ENCODE data around the gene PTPRN2. TPM values are rescaled to one million over a fixed set of nuclear protein-coding genes. Genes with fewer than 3 reads are reported as not detected.

Gene PTPRN2
- total and polyA plus RNA-seq, 7 donors: 0.47 to 0.82 (median 0.51) TPM

- WGBS, 3 donors: 87 to 89% (median 89%) methylated on average over 11 of the region's 11 CpGs
- Histone ChIP-seq H3K36me3 (ENCODE audit: insufficient read depth in 1 of 2, low read depth in 1 of 2) (no peaks in the 10 kb centered on the region), H3K27me3 (ENCODE audit: insufficient read depth in 3 of 3, low read length in 2 of 3) (peaks cover 0 to 5% (median 0%) of the 10 kb centered on the region in 3 donors), H3K9me3 (no peaks in the 10 kb centered on the region), H3K4me1 (no peaks in the 10 kb centered on the region), H3K27ac (no peak overlapping the region), H3K4me3 (no peak overlapping the region)
- TF ChIP-seq, protein P1, sequence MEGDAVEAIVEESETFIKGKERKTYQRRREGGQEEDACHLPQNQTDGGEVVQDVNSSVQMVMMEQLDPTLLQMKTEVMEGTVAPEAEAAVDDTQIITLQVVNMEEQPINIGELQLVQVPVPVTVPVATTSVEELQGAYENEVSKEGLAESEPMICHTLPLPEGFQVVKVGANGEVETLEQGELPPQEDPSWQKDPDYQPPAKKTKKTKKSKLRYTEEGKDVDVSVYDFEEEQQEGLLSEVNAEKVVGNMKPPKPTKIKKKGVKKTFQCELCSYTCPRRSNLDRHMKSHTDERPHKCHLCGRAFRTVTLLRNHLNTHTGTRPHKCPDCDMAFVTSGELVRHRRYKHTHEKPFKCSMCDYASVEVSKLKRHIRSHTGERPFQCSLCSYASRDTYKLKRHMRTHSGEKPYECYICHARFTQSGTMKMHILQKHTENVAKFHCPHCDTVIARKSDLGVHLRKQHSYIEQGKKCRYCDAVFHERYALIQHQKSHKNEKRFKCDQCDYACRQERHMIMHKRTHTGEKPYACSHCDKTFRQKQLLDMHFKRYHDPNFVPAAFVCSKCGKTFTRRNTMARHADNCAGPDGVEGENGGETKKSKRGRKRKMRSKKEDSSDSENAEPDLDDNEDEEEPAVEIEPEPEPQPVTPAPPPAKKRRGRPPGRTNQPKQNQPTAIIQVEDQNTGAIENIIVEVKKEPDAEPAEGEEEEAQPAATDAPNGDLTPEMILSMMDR (IDR thresholded peaks at IDR 0.05): no peak
- peak in 1 of 2 donors; percentile 25 for DNase-seq
- intact Hi-C loops (cut with DNase I): no loop called here
- no peak for ATAC-seq
Measured at GRCh38 chr7:158271646-158272045, 316.0 kb downstream of the PTPRN2 start.

DNA sequence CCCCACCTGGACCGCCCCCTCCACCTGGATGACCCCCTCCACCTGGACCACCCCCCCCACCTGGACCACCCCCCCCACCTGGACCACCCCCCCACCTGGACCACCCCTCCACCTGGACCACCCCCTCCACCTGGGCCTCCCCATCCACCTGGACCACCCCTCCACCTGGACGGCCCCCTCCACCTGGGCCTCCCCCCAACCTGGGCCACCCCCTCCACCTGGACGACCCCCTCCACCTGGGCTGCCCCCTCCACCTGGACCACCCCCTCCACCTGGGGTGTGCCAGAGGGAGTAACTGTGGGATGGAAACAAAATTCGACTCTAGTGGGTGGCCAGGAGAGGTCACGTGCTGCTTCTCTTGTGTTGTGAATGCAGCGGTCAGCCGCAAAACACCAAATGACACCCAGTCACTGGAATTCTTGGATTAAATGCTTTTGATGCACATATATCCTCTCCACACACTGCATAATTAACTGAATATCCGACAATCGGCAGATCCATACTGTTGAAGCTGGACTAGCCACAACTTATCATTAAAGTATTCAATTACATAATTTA lies 316.7 kb downstream of the PTPRN2 start:
- 91 to 94% (median 93%) methylated on average over 8 to 9 of the region's 9 CpGs for WGBS, 3 donors
- Histone ChIP-seq H3K9me3 (no peaks in the 10 kb centered on the region), H3K36me3 (ENCODE audit: insufficient read depth in 1 of 2, low read depth in 1 of 2) (no peaks in the 10 kb centered on the region), H3K27me3 (ENCODE audit: insufficient read depth in 3 of 3, low read length in 2 of 3) (peaks cover 0 to 5% (median 0%) of the 10 kb centered on the region in 3 donors), H3K27ac (no peak overlapping the region), H3K4me3 (no peak overlapping the region), H3K4me1 (no peaks in the 10 kb centered on the region)
- TF ChIP-seq, protein P1 (IDR thresholded peaks at IDR 0.05): no peak
- DNase-seq (peak in 1 of 2 donors; percentile 25), ATAC-seq (no peak)
- intact Hi-C loops (cut with DNase I): no loop called here

DNA sequence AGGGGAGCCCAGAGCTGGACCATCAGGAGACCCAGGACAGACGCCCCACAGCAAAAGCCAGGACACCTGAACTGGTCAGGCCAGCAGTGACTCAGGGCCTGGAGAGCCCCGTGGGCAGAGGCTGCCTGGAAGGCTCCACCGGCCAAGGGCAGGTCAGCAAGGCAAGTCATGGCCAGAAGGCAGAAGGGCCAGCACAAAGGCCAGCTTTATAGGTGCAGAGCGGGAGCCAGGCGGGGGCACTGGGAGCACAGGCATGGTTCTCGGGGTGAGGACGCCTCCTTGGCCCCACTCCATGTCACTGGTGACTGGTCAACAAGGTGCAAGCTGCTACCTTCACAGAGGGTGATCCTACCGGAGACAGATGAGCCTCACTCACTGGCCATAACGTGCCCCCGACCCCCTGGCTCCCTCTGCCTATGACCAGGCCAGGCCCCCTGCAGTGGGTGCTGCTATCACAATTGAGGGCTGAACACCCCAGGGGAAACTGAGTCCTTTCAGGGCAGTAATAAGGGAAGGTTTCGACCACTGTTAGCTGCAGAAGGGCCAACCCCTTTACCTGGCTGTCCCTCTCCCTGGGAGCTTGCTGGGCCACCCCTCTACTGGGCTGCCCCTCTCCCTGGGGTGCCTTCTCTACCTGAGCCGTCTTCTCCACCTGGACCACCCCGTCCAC lies 317.4 kb downstream of the PTPRN2 start:
- 78 to 89% (median 87%) methylated on average over 11 to 13 of the region's 13 CpGs for WGBS, 3 donors
- Histone ChIP-seq H3K4me3 (no peak overlapping the region), H3K9me3 (no peaks in the 10 kb centered on the region), H3K4me1 (no peaks in the 10 kb centered on the region), H3K27me3 (ENCODE audit: insufficient read depth in 3 of 3, low read length in 2 of 3) (peaks cover 0 to 5% (median 0%) of the 10 kb centered on the region in 3 donors), H3K27ac (no peak overlapping the region), H3K36me3 (ENCODE audit: insufficient read depth in 1 of 2, low read depth in 1 of 2) (no peaks in the 10 kb centered on the region)
- TF ChIP-seq, protein P1 (IDR thresholded peaks at IDR 0.05): no peak
- intact Hi-C loops (cut with DNase I): no loop called here
- ATAC-seq (no peak), DNase-seq (peak in 1 of 2 donors; percentile 28)

- 80 to 89% (median 82%) methylated on average over 28 of the region's 28 CpGs for WGBS, 3 donors
- peak in 1 of 2 donors; percentile 41 for DNase-seq
Measured at GRCh38 chr7:158268816-158269535, 318.6 kb downstream of the PTPRN2 start.

More at GRCh38 chr7:158268816-158269535, 318.6 kb downstream of the PTPRN2 start:
- H3K4me3 ChIP-seq: no peak overlapping the region
- no peak overlapping the region for H3K27ac ChIP-seq
- H3K36me3 ChIP-seq (ENCODE audit: insufficient read depth in 1 of 2, low read depth in 1 of 2): no peaks in the 10 kb centered on the region
- intact Hi-C loops (cut with DNase I): no loop called here
- TF ChIP-seq, protein P1 (IDR thresholded peaks at IDR 0.05): no peak
- H3K4me1 ChIP-seq: no peaks in the 10 kb centered on the region
- H3K27me3 ChIP-seq (ENCODE audit: insufficient read depth in 3 of 3, low read length in 2 of 3): peaks cover 0 to 2% (median 0%) of the 10 kb centered on the region in 3 donors
- no peak for ATAC-seq
- H3K9me3 ChIP-seq: no peaks in the 10 kb centered on the region

Data from psoas muscle (tissue), 8 donors.